AG08396 (cell line): ENCODE results near the gene HSD17B12.
"Not testable (repeated sequence)": the region's sequence is repeated elsewhere in the genome, so short reads cannot be mapped to it uniquely, and the experiment has no call there.

Experiments
- DNase-seq: peaks from one replicate; pipeline ENCODE4 v3.0.0; 2012; ENCODE audit warnings: low spot score, mixed read lengths

HSD17B12 gene

DNA sequence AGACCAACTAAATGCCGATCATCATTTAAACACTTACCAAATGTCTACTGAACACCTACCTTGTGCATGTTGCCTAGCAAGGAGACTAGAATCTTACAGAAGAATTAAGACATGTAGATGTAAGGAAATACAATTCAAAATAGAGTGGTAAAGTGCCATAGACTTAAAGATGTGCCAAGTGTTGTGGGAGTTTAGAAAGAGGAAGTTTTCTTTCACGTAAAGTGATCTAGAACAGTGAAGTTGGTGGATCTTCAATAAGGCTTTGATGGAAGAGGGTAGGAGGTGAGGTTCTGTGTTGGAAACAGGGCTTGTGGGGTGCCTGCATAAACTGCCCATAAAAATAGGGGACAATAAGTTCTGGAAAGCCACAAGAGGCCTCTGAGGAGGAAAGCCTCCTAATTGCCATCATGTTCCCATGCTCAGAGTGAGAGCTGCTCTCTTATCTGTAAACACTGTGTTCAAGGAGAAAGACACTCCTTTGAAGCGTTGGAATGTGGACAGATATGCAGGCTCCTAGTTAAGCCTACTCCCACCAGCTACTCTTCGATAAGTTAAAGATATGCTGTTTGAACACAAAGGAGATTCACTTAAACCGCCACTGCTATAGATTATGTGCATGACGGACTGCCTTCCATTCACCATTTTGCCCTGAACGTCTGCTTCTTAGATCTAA is 66.7 kb downstream of the HSD17B12 start:
- no peak for DNase-seq

DNA sequence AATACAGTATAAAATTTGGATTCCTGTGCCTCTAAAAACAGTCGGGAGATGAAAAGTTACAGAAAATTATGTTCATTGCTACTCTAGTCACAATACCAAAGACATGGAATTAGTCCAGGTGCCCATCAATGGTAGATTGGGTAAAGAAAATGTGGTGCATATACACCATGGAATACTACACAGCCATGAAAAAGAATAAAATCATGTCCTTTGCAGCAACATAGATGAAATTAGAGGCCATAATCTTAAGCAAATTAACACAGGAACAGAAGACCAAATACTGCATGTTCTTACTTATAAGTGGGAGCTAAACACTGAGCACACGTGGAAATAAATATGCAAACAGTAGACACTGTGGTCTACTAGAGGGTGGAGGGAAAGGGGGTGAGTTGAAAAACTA is 67.6 kb downstream of the HSD17B12 start:
- no peak for DNase-seq

DNA sequence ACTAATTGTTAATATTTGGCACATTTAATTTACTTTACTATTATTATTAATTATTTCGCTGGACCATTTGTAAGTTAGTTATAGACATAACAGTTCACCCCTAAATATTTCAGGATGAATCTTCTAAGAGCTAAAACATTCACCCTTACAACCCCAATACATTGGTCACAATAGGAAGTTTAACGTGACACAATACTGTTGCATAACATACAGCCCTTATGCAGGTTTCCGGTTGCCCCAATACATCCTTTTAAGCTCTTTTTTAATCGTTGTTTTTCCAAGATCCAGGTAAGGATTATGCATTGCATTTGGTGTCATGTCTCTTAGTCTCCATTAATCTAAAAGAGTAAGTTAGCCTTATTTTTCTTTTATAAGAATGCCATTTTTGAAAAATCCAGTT is 71.2 kb downstream of the HSD17B12 start:
- no peak for DNase-seq

DNA sequence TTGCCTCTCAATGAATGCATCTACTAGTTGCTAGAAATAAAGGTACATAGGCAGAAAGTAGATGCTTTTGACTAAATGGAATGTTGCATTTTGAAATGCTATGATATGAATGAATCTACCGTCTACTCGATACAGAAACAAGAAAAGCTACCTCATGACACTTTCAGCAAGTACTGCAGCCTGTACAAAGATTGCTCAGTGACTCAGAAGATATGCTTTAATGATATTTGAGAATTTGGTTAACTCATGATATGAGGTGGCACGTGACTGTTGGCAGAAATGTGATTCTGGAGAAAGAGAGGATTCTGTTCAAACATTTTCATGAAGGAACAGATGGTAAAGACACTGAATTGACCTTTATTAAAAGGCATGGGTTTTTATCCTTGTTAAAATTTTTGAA is 76.0 kb downstream of the HSD17B12 start:
- peak; percentile 15 for DNase-seq

DNA sequence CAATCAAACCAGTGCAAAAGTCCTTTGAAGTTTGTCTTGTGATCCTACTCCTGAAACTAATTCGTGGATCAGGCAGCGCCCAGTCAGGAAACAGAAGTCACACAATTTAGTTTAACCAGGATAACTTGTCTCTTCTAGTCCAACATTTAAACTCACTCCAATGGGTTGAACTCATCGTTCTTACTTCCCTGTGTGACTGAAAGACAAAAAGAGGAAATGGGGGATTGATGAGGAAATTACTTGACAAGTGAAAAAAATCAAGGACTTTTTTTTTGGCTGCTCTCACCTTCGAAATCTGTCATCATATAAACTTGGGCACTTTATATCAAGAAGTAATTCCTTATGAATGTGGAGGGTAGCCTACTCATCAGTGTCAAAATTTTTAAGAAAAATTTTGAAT is 78.4 kb downstream of the HSD17B12 start:
- no peak for DNase-seq

DNA sequence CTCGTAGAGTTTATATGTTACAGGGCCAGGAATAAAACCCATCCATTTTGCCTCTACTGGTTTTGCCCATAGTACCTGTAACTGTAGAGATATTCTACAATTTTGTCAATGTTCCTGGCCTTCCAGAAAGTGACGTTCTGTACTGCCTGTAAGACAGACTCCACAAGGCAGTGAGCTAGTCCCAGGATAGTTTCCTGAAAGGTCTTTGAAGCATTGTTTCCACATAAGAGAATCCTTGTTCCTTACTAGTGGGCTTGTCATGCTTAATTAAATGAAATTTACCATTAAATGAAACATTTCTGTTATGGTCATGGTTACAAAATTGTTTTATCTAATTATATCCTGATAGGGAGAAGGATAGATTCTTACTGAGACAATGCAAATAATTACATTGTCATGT is 80.4 kb downstream of the HSD17B12 start:
- no peak for DNase-seq

DNA sequence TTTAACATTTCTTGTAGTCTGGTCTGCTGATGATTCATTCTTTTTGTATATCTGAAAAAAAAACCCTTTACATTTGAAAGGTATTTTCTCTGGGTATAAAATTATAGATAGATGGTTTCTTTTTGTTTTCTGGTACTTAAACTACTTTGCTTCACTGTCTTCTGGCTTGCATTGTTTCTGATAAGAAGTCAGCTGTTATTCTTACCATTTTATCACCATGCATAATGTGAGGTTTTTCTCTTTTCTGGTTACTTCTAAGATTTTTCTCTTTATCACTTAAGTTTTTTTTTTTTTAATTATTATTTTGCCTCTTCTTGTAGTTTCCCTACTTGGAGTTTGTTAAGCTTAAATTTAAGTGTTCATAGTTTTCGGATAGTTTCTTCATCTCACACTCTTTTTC is 84.7 kb downstream of the HSD17B12 start:
- DNase-seq: no peak

DNA sequence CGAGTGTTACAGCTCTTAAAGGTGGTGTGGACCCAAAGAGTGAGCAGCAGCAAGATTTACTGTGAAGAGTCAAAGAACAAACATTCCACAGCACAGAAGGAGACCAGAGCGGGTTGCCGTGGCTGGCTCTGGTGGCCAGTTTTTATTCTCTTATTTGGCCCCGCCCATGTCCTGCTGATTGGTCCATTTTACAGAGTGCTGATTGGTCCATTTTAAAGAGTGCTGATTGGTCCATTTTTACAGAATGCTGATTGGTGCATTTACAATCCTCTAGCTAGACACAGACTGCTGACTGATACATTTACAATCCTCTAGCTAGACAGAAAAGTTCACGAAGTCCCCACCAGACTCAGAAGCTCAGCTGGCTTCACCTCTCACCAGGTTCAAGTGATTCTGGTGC is 88.1 kb downstream of the HSD17B12 start:
- not testable (repeated sequence) for DNase-seq

DNA sequence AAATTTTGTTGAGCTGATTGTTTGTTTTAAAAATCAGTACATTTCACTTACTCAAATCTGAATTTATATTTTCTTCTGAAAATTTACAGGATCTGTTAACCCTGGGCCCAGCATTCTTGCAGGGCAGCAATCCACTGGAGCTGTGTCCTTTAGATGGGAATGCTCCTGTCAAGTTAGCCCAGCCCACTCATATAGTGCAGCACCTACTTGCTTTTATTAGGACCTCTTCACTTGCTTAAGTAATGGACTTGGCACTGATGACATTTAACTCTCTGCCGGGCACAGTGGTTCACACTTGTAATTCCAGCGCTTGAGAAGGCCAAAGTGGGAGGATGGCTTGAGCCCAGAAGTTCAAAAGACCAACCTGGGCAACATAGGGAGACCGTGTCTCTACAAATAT is 89.6 kb downstream of the HSD17B12 start:
- no peak for DNase-seq

DNA sequence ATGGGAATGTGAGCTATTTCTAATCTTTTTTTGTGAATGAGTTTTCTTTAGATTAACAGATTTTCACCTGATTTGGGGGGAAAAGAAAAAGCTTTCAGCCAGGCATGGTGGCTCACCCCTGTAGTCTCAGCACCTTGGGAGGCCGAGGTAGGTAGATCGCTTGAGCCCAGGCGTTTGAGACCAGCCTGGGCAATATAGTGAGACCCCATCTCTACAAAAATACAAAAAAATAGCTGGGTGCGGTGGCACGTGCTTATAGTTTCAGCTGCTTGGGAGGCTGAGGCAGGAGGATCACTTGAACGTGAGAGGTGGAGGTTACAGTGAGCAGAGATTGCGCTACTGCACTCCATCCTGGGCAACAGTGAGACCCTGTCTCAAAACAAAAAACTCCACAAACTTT is 92.2 kb downstream of the HSD17B12 start:
- DNase-seq: no peak

DNA sequence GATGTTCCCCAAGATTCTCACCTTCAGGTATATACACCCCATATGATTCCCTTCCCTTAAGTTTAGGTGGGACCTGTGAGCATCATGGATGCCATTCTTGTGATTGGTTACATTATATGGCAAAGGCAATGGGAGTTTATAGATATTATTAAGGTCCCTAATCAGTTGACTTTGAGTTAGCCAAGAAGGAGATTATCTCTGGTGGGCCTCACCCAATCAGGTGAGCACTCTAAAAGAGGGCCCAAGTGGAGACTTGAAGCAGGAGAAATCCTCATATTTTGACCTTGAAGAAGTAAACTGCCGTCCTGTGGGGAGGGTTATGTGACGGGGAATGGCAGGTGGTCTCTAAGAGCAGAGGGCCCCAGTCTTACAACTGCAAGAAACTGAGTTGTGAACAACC is 94.2 kb downstream of the HSD17B12 start:
- DNase-seq: no peak

DNA sequence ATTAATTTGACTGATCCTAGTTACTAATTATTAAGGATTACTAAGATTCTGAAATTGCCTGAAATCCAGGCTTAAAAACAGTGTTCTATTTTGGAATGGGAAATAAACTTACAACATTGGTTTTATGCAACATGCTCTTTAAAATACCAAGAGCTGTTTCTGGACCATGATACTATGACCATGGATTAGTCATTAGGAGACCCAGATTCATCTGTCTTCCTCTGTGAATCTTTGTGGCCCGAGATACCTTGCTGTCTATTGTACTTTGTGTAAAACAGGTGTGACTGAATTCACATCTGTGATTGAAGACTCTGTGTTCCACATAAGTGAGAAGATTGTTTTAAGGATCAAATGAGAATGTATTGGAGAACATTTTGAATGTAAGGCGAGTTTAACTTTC is 98.8 kb downstream of the HSD17B12 start:
- DNase-seq: no peak

DNA sequence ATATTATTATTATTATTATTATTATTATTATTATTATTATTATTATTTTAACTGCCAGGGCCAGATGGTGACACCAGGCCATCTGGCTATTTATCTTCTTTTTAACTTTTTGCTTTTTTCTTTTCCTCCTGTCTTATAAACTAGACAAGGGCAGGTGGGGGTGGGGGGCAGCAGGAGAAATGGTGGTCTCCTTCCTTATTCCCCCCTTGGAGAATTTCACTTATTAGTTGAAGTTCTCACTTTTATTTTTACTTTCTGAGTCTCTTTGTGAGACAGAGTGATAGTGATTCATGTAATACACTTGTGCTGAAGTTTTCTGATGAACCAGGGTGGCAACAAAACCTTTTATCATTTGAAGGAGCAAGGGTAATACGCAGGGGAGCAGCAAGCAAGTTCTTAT is 103.8 kb downstream of the HSD17B12 start:
- no peak for DNase-seq

DNA sequence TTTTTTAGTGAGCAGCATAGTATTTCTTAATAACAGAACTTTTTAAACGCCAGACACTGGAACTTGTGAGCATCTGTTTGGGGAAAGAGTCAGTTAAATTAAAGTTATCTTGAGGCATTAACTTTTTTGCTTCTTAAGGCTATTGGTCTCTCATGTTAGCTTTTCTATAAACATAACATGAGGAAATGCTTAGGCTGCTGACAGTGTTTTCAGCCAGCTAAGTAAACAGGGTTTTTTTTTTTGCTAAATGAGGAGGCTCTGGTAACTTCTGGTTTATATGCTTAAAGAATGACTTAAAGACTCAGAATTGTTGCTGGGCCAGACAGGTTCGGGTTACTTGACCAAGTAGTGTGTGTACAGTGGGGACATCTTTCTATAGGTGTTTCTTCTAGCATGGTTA is 104.3 kb downstream of the HSD17B12 start:
- DNase-seq: no peak

DNA sequence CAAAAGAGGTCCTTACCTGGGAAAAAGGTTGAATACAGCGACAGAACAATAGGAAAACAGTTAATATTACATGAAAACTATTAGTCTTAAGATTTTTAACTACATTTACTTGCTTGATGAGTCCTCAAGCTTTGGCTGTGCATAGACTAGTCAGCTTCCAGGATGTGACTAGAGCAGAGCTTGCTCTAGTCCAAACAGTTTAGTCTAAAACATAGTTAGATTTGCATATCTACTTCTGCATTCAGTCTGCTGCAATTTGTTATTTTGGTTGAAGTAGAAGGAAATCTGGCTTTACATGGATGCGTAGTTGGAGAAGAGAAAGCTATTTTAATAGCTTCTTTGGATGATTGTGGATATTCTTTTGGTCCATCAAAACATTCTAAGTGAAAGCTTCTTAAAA is 104.8 kb downstream of the HSD17B12 start:
- DNase-seq: no peak

DNA sequence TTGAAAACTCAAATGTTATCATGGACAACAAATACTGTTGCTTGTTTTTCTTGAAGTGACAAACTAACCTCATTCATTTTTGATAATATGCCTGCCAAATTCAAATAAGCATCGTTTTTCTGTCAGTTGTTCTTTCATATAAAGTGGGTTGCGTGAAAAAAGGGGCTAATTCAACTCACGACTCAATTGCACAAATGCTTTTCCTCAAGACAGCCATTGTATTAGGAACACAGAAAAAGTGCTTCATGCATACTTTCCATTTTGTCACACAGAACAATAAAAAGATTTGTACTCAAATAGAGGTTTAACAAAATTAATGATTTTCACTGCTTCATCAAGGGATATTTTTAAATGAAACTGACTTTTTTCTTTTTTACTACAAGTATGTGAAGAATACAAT is 105.5 kb downstream of the HSD17B12 start:
- DNase-seq: no peak

DNA sequence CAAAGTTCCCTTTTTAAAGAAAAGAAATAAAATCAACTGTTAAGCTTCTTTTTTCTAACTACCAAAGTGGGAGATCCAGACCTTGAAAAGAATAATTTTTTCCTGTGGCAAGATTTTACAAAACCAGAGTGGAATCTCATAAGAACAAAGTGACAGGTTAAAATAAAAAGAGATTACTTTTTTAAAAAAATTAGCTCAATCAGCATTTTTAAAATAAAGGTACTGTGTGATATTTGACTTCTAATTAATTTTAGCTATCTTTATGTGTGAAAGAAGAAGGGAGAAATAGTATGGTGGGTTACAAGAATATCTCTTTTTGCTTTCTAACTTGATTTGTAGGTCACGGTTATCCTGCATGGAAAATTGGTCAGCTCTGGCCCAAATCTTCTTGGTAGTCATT is 107.3 kb downstream of the HSD17B12 start:
- DNase-seq: no peak

DNA sequence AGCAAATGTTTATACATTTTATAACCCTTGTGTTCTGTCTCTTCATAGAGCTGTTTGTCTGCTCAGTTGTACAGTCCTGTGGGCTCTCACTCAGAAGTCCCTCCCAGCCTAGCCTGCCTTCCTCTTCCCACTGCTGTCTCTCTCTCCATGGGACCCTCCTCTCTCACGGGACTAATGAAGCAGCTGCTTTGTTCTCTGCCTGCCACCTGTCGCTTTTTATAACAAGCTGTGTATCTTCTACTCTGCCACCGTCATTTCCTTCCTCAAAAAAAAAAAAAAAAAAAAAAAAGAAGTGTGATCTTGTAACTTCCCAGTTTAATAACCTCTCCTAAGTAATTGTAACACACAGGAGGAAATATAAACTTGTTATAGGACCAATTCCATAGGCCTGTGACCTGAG is 107.9 kb downstream of the HSD17B12 start:
- no peak for DNase-seq

DNA sequence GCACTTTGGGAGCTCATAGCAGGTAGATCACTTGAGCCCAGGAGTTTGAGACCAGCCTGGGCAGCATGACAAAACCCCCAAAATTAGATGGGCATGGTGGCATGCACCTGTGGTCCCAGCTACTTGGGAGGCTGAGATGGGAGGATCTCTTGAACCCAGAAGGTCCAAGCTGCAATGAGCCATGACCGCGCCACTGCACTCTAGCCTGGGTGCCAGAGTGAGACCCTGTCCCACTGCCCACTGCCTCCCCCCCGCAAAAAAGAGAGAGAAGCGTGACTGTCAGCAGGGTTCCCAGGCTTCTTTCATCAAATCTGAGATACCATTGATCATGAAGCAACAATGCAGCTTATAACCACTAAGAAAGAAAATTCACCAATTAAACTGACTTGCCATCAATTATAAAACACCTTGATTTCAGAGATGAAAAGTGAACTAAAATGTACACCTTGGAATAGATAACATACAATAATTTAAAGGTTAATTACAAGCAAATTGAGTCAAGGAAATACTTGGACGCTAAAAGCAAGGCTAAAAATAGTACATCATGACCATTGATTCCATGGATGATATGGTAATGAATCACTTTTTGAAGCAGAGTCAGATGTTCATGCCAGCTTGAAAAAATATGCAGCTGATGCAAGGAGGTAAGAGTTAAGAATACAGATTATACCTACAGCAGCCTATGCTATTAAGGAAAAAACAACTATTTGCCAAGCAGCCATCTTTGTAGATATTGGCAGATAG is 109.3 kb downstream of the HSD17B12 start:
- DNase-seq: peak; percentile 6

DNA sequence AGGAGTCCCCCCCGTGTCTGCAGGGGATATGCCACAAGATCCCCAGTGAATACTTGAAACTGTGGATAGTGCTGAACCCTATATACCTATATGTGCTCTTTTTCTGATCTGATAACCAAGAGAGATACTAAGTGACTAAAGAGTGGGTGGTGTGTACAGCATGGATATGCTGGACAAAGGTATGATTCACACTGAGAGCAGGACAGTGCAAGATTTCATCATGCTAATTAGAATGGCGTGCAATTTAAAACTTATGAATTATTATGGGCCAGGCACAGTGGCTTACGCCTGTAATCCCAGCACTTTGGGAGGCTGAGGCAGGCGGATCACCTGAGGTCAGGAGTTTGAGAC is 109.9 kb downstream of the HSD17B12 start:
- no peak for DNase-seq

DNA sequence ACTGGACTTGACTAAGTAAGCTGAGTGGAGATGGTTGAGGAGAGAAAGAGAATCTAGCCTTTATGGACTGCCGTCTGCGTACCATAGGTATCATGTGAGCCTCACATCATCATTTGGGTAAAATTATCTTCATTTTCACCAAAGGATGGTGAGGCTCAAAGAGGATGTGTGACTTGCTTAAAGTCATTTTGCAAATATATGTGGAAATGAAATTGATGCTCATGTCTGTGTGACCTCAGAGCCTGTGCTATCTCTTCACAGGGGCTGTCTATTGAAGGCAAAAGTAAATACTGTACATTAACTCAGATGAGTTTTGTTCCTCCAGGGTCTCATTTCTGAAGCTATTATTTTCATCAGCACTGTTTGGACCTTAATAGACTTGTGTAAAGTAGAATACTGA is 116.8 kb downstream of the HSD17B12 start:
- DNase-seq: no peak

DNA sequence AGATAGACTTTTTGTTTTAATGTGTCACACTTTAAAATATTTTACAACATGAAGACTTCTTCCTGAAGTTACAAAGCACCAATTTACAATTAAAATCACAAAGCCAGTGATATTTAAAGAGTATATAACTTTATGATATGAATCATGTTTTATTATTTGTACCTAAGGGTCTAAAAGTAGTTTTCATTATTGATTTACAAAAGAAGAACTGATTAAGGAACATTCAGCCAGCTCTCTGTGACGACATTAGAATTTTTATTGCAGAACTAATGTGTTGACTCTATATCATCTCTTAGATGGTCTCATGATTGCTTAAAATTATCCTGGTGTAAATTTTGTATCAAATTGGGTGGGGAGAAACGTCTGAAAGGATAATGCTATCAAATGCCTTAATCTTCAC is 117.3 kb downstream of the HSD17B12 start:
- DNase-seq: no peak

DNA sequence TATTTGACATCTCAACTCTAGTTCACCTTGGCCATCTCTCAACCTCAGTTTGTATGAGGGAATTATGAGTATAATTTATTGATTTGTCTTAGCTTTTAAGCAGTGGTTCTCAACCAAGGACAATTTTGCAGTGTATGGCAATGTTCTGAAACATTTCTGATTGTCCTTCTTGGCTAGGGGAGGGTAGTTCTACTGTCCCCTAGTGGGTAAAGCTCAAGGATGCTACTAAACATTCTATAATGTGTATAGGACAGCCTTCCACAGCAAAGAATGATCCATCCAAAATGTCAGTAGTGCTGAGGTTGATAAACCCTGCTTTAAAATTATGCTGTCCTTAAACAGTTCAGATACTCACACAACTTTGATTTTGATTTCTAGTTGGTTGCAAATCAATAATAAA is 122.0 kb downstream of the HSD17B12 start:
- DNase-seq: peak; percentile 6

DNA sequence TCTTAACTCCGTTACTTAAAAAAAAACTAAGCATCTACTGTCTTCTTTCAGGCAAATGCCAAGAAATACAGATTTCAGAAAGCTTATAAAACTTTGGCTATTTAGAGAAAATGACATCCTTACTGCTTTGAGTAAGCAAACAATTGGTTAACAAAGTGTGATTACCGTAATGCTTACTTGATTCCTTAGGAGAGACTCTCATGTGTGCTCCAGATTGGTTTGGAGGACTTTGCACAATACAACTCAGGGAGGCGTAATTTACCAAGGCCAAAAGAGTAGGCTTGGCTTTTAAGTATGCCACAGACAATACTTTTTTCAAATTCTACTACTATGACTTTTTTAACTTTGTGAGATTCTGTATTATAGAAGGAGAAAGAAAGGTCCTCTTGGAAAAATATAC is 123.2 kb downstream of the HSD17B12 start:
- DNase-seq: no peak
